GM21381 (cell line): ENCODE data around the gene MRGPRX2.

ENCODE experiments used
- ATAC-seq: cut with Tn5 transposase; IDR thresholded peaks from one replicate; pipeline ENCODE4 v1.9.1; 2021; ENCODE audit warnings: mild to moderate bottlenecking, moderate library complexity; ENCODE audit not compliant: unreplicated experiment

MRGPRX2 gene

DNA sequence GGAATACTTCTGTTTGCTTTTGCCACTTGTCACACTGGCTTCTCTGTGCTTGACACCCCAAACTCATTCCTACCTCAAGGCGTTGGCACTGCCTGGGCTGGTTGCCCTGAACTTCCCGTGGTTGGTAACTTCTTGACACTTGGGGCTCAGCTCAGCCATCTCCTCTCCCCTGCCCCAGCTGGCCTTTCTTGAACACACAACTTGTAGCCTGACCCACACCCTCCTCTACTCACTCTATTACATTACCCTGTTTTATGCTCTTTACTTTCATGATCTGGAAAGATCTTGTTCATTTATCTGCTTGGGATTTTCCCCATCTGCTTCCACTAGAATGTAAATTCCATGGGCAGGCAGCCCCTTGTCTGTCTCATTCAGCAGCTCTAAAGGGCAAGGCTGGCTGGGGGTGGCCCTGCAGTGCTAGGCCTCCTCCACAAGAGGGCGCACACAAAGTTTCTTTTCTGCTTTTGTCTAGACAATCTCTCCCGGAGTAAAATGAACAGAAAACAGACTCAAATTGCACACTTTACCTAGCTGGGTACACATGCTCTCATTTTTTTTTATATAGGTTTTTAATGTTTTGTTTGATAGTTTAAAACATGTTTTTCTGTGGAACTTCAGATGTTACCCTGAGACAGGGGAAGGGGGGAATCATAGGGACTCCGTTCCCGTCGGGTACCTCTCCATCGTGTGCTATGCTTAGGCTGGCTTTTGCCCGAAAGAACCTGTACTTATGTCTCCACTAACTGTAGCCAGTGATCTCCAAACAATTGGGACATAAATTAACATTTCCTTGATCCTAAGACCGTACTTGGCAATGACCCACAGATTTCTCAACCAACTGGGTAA is 16.4 kb upstream of the MRGPRX2 start:
- peak; percentile 64 for ATAC-seq

DNA sequence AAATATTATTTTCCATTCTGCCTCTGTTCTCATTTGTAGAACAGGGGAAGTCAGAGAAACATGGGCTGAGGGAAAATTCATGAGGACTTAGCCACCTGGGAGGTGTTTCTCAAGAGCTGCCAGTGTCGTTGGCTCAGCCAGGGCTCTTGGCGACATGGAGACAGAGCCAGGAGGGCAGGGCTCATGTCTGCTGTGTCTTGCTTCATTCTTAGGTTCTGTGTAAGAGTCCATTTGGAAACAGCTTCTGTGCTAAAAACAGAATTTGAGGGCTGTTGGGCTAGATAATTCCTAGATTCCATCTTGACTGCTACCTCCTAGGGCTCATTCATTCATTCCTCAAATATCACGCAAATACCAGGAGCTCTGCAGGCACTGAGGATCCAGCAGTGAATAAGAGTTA is 15.1 kb upstream of the MRGPRX2 start:
- ATAC-seq: no peak

DNA sequence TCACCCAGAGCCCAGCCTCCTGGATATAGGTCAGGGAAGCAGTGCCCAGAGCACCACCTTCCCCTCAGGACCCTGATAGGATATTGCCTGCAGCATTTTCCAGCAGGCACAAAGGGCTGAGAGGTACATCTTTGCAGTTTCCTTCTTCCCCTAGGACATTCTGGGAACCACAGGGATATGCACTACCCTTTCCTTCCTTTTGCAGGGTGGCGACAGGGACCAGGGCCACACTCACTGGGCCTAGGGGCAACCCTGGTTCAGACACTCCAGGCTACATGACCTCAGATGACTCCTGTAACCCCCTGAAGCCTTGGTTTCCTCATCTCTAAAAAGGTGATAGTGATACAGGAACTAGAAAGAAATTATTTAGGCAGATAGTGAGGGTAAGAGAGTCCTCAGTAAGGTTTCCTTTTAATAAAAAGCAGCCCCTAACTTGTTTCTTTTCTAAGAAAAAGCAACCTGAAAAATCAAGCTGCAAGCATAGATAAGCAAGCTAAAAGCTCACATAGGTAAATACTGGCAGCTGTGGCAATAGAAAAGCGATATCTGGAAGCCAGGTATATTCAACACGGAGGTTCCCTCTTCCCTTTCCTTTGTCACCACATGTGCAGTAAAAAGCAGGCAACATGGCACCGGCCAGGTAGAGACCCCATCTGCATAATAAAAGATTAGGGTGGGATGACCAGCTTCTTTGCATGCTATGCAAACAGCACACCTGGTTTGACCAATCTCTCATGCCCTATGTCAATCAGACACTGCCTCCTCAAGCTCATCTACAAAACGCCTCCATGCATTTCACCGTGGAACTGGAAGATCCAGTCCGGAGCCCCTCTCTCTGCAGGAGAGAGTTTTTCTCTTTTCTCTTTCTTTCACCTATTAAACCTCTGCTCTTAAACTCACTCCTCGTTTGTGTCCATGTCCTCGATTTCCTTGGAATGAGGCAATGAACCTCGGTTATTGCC is 13.2 kb upstream of the MRGPRX2 start:
- no peak for ATAC-seq

DNA sequence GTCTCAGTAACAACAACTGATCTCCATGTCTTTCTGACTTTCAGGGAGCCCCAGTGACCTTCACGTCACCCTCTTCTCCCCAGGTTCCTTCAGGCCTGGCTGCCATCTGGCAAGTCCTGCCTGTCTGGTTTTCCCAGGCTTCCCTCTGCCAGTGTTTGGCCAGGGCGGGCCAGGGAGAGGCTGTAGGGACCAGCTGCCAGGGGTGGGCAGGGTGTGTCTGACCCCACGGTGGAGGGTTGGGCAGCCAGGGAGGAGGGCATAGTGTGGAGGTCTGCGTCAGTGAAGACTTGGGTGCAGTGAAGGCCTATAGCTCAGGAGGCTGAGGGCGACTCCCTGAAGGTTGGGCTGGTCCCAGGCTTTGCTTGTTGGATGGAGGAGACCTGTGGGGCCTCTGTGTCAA is 11.9 kb upstream of the MRGPRX2 start:
- no peak for ATAC-seq

DNA sequence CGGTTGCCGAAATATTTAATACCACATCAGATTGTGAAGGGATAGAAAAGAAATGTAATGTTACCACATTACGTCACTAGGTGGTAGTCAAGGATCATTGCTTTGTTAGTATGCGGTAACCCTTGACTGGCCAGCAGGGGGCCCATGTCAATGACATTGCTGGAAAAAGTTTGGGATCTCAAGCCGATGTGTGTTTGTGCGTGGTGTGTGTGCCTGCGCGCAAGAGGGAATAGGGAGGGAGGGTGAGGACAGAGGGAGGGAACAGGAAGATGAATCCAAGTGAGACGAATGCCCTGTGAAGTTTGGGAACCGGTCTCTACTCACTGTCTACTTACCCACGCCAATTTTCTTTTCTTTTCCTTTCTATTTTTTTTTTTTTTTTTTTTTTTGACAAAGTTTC is 10.7 kb upstream of the MRGPRX2 start:
- peak; percentile 88 for ATAC-seq

DNA sequence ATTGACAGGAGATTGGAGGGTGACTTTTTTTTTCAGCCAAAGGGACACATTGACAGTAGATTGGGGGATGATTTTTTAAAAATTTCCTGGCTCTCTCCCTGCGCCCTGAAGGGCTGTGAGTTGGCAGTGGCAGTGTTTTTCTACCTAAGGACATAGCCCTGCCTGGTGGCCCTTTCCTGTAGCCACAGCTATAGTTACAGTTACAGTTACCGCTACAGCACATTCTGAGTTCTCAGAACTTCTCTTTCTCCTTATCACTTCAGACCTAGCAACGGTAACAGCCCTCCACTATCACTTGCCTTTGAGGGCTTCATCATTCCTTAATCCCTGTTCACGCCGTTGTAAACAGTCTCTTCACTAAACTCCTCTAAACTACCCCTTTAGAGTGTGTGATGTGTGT is 684 bp downstream of the MRGPRX2 start:
- no peak for ATAC-seq

DNA sequence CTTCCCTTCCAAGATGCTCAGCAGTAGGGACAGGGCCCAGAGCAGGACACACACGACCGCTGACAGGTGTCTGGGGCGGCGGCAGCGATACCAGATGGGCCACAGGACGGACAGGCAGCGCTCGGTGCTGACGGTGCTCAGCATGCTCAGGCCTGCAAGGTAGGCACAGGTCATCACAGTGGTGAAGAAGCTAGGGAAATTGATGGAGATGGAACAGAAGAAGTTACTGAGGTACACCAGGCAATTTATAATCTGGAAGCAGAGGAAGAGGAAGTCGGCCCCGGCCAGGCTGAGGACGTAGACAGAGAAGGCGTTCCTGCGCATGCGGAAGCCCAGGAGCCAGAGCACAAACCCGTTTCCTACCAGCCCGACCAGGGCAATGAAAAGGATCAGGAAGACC is 4.6 kb downstream of the MRGPRX2 start:
- ATAC-seq: no peak

DNA sequence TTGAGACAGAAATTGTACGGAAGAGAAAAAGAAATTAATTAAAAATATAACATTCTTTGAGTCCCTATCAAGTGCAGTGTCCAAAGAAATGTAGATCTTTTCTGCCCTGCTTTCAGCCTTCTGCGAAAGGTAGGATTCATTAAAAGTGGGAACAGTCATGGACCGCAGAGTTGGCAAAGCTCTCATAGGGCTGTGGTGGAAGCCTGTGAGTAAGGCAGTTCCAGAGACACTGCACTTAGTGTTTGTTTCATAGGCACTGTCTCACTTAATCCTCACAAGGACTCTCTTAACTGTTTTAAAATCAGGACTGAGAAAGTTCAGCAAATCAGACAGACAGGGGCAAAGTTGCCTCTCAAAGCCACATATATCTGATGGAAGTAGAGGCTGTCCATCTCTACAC is 5.5 kb downstream of the MRGPRX2 start:
- no peak for ATAC-seq

DNA sequence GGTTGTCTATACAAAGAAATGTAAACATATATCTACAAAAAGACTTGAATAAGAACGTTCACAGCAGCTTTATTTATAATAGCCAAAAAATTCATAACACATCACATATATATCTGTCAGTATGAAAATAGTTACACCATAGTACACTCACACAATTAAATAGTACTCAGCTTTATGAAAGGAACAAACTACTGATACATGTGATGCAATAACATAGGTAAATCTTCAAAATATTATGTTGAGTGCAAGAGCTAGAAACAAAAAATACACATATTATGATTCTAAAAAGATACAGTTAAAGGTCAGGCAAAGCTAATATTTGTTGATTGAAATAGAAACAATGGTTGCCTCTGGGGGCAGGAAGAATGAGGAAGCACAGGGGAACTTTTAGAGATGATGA is 6.6 kb downstream of the MRGPRX2 start:
- no peak for ATAC-seq

DNA sequence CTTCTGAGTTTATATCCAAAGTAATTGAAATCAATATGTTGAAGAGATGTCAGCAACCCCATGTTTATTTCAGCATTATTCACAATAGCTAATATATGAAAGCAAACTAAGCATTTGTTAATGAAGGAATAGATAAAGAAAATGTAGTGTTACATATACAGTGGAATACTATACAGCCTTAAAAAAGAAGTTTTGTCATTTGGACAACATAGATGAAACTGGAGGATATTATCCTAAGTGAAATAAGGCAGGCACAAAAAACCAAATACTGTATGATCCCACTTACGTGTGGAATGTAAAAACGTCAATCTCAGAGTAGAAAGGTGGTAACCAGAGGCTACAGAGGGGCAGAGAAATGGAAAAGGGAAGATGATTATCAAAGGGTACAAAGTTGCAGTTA is 10.2 kb downstream of the MRGPRX2 start:
- ATAC-seq: no peak

DNA sequence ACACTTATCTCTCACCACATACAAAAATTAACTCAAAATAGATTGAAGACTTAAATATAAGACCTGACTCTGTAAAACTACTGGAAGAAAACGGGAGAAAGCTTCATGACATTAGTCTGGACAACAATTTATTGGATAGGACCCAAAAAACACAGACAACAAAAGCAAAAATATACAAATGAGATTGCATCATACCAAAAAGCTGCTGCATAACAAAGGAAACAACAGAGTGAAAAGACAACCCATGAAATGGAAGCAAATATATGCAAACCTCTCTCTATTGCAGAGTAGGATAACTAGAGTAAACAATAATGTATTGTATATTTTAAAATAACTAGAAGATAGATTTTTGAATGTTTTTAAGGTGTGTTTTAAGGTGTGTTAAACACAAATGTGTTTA is 11.2 kb downstream of the MRGPRX2 start:
- no peak for ATAC-seq

DNA sequence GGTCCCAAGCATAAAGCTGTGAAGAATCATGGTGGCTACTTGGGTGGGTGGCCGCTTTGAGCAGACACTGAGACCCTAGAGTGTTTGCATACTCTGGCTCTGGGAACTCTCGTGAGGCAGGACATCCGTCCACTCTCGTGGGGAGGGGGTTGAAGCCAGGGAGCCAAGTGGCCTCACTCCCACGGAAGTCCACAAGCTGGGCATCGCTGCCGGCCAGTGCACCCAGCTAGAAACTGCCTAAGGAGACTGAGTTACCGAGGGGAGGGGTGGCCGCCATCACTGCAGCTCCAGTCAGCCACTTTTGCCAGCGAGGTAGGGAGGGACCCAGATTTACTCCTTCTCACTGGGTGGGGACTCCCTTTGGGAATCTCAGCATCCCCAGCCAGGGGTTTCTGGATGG is 20.5 kb downstream of the MRGPRX2 start:
- ATAC-seq: no peak

DNA sequence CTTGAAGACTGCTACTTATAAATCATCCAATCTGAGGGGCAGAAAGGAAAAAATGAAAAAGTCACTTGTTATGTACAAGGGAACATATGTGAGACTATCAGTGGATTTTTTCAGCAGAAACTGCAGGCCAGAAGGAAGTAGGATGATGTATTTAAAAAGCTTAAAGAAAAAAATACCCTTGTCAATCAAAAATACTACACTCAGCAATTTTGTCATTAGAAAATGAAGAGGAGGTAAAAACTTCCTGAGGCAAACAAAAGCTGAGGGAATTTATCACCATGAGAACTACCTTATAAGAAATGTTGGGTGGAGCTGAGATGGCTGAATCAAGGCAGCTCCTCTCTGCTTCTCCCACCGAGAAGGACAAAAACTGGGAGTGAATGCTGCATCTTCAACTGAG is 21.1 kb downstream of the MRGPRX2 start:
- ATAC-seq: no peak

DNA sequence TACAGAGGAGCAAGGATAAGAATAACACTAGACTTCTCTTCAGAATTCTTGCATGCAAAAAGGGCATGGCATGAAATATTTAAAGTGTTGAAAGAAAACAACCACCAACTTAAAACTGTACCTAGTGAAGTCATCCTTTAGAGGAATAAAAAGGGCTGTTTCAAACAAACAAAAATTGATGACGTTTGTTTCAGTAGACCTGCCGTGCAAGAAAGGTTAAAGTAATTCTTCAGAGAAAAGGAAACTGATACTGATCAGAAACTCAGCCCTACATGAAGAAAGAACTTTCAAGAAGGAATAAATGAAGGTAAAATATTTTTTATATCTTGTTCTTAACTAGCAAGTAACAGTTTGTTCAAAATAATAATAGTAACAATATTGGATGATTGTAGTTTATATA is 27.5 kb downstream of the MRGPRX2 start:
- no peak for ATAC-seq

DNA sequence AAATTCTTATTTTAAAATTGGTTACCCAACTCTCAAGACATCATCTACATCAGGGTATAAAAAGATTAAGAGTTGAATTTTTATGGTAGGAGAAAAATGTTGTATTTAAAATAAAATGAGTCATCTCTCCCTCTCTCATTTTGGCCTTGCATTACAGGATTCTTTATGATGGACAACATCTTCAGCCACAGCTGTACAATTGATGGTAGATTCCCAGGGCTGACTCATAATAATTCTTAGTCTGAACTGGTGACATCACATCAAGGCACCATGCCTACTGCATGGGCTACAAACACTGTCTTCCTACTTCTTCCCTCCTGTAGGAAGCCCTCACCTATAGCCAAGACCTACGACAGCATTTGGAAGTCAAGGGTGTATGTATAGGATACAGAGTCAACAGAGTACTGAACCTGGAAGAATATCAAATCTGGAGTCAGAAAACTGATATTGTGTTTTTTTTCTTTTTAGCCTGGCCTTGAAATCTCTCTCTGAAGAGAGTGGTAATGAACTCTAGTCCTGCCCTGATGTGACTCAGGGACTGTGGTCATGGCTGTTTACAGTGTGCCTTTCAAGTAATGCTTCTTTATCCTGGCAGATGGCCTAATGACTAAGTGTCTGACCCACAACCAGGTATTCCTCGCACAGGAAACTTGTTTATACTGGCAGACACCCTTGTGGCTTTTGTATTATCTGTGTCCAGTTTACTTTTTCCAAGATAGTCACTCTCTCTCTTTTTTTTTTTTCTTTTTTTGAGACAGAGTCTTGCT is 32.5 kb downstream of the MRGPRX2 start:
- no peak for ATAC-seq

DNA sequence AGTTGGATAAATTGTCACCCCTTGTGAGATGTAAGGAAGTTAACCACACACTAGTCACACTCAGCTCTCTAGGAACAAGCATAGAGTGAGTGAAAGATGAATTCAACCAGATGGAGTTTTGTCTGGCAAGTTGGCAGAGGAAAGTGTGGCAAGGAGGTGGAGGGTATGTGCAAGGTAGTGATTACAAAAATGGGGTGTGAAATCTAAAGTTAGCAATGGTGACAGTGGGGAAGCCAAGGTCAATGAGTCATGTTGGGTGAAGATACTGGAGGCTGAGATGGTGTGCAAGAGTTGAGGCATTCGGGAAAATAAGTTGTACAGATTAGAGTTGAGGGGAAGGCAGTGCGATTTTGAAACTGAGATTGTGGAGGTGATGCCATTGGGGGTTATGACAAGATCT is 33.7 kb downstream of the MRGPRX2 start:
- no peak for ATAC-seq

DNA sequence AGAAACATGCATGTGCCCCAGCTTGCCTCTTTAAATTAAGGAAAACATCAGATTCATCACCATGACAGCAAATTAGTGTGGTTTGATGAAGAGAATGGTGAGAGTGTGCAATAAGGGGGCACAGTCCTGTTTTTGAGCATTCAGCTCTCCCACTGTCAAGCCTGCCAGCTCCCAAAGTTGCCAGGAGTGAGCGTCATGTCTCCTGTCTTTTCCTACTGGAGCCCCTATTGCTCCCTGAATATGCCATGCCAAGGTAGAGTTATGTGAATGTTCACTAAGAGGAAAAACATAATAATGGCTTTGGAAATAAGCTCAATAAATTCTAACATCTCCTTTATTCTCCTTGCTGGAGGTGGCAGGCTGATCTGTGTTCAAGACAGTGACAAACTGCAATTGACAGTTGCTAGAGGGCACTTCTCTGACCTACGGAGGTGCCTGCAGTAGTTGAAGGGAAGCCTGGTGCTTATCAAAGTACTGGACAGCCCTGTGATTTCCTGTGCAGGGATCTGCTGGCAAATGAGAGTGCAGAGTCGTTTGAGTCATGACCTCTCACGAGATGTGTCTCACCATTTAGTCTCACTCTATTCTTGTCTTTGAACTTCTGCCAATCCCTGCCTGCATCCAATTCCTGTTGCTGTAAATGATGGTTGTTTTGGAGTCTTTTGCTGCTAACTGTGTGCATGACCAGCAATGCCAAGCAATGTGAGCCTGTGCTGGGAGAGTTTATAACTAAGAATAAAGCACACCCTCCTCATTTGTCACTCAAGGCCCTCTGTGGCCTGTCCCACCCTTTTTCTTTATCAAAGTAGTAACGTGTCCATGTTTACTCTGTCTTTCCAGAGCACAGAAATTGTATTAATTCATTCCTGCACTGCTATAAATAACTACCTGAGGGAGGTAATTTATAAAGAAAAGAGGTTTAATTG is 34.8 kb downstream of the MRGPRX2 start:
- no peak for ATAC-seq

DNA sequence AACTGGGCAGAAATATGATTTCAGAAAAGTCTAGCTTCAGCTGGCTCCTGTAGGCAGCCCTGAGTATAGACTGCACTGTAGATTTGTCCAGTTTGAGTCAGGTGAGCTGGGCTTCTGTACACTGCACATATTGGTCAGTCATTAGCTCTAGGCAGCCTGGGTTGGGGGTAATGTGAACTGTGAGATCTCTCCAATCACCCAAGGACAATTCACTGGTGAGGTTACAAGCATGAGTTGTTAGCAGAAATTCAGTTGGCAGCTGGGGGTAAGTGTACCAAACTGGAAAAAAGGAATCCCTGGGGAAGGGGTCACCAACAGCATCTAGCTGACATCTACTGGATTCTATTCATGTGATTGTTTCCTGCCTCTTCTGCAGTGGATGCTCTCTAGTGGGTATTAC is 39.7 kb downstream of the MRGPRX2 start:
- ATAC-seq: no peak

DNA sequence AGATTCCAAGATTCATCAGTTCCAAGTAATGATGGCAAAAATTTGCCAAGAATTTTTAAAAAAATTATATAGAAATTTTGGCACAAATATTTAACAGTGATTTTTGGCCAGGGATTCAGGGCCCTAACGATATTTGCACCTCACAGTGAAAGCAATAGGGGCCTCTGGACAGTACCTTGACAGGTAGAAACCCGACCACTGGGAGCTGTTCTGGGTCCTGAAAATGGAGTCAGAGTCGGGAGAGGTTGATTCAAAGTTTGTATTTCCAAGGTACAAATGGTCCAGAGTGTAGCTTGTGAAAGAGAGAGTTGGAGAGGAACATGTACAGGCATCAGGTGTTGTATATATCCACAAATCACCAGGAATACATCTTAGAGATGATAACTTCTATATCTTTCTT is 41.6 kb downstream of the MRGPRX2 start:
- ATAC-seq: no peak

DNA sequence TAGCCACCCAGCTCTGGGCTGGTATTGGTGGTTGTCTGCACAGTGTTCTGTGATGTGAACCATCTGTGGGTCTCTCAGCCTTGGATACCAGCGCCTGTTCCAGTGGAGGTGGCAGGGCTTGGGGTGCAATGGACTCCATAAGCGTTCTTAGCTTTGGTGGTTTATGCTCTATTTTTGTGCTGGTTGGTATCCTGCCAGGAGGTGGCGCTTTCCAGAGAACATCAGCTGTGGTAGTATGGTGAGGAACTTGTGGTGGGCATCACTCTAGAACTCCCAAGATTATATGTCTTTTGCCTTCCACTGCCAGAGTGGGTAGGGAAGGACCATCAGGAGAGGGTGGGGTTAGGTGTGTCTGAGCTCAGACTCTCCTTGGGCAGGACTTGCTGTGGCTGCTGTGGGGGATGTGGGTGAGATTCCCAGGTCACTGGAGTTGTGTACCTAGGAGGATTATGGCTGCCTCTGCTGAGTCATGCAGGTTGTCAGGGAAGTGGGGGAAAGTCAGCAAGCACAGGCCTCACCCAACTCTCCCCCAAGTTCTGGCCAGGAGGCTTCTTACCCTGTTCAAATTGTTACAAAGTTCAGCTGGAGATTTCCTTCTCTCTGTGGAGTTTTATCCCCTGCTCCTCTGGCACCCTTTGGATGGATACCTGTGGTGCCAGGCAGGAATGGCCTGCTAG is 47.2 kb downstream of the MRGPRX2 start:
- no peak for ATAC-seq
